Natural killer cell (primary cell): Measurements from ENCODE around the gene CEACAM19. TPM values are rescaled to one million over a fixed set of nuclear protein-coding genes. Genes with fewer than 3 reads are reported as not detected.
"Not testable (repeated sequence)": the region's sequence is repeated elsewhere in the genome, so short reads cannot be mapped to it uniquely, and the experiment has no call there.

ENCODE experiments used
- ATAC-seq, 3 donors: fragments of 150-1000 bp in 2 of 3; fragments of 200-7000 bp in 1 of 3; cut with Tn5 transposase; 1 replicate in 1 of 3; 2 replicates in 2 of 3; pipeline ENCODE4 v1.10.0; 2021; ENCODE audit warnings: mild to moderate bottlenecking in 2 of 3, moderate library complexity in 2 of 3
- DNase-seq, 2 donors: peaks; one replicate each; pipeline versions ENCODE4 v3.0.0 to v3.0.0-alpha.2; 2013 to 2021; ENCODE audit warnings: mixed read lengths in 1 of 2
- H3K27ac ChIP-seq: one replicate; pipeline ENCODE4 v1.5.1; 2013; ENCODE audit warnings: mild to moderate bottlenecking, low read length
- H3K27me3 ChIP-seq: one replicate; pipeline ENCODE4 v1.6.1; 2013; ENCODE audit warnings: low read length; ENCODE audit not compliant: control insufficient read depth, insufficient read depth
- H3K36me3 ChIP-seq: one replicate; pipeline ENCODE4 v1.6.1; 2013; ENCODE audit warnings: low read length; ENCODE audit not compliant: control insufficient read depth, insufficient read depth
- H3K4me1 ChIP-seq: one replicate; pipeline ENCODE4 v1.6.1; 2013; ENCODE audit warnings: low read length; ENCODE audit not compliant: control insufficient read depth, insufficient read depth
- H3K4me3 ChIP-seq: one replicate; pipeline ENCODE4 v1.5.1; 2013; ENCODE audit warnings: low read length
- H3K9me3 ChIP-seq: one replicate; pipeline ENCODE4 v1.6.1; 2013; ENCODE audit warnings: low read length; ENCODE audit not compliant: control insufficient read depth, insufficient read depth
- H3K27ac Mint-ChIP-seq, 2 donors: one replicate each; pipeline ENCODE4 v1.8.0; 2022; ENCODE audit warnings: mild to moderate bottlenecking in 2 of 2, mixed read lengths in 2 of 2, moderate library complexity in 1 of 2
- H3K27me3 Mint-ChIP-seq, 2 donors: one replicate each; pipeline ENCODE4 v1.8.0; 2022; ENCODE audit warnings: low read depth in 2 of 2, mixed read lengths in 2 of 2
- H3K36me3 Mint-ChIP-seq: one replicate; pipeline ENCODE4 v1.8.0; 2022; ENCODE audit warnings: mixed read lengths
- H3K4me1 Mint-ChIP-seq, 2 donors: one replicate each; pipeline ENCODE4 v1.8.0; 2022; ENCODE audit warnings: mixed read lengths in 2 of 2
- H3K4me3 Mint-ChIP-seq: one replicate; pipeline ENCODE4 v1.8.0; 2022; ENCODE audit warnings: mild to moderate bottlenecking, moderate library complexity, mixed read lengths
- H3K9me3 Mint-ChIP-seq, 2 donors: one replicate each; pipeline ENCODE4 v1.8.0; 2022; ENCODE audit warnings: mixed read lengths in 2 of 2
- CTCF ChIP-seq: fragments of 200-600 bp; IDR thresholded peaks from one replicate; pipeline ENCODE4 v1.8.0; 2022; ENCODE audit warnings: antibody characterized with exemption
- WGBS: methylation state at CpG from one replicate; pipeline ENCODE4 v1.1.7; 2013; ENCODE audit warnings: missing lambda C conversion rate; ENCODE audit not compliant: insufficient coverage; 5-methylcytosine and 5-hydroxymethylcytosine counted together
- intact Hi-C: fragments of 100-400 bp; cut with micrococcal nuclease; formaldehyde crosslinking; loops from one replicate; pipeline ENCODE4 v1.14.2; 2022
- total RNA-seq, 4 donors: library from RNA; stranded (reverse); fragments of 120-200 nt in 1 of 4; gene quantifications; one replicate each; pipeline versions ENCODE4 v1.2.3 to v1.2.4, GENCODE V29; 2013 to 2022

The CEACAM19 gene
- total RNA-seq, 3 donors from 2014 or later (not counting 1 experiment from before 2014, with no cell fraction given), result 2.6 to 4.1 (median 2.7) TPM

- ATAC-seq (no peak), DNase-seq (no peak)
- TF ChIP-seq CTCF, result no peak
- WGBS, result 100% methylated on average over 5 of the region's 6 CpGs
- Histone ChIP-seq H3K4me1 (peaks cover 8% of the 10 kb centered on the region), H3K36me3 (no peaks in the 10 kb centered on the region), H3K9me3 (peaks cover 5% of the 10 kb centered on the region), H3K27ac (no peak overlapping the region), H3K4me3 (no peak overlapping the region), H3K27me3 (no peaks in the 10 kb centered on the region)
- Mint-ChIP-seq H3K9me3 (peaks cover 0 to 2% of the 10 kb centered on the region in 2 donors), H3K4me1 (no peaks in the 10 kb centered on the region), H3K36me3 (no peaks in the 10 kb centered on the region), H3K27ac (no peak overlapping the region), H3K27me3 (peaks cover 0 to under 1% of the 10 kb centered on the region in 2 donors), H3K4me3 (no peak overlapping the region)
- intact Hi-C loops, result no loop called here
Observed at GRCh38 chr19:44717603-44718002, 46.3 kb downstream of the CEACAM19 start.

GRCh38 chr19:44718441-44719261 is 47.4 kb downstream of the CEACAM19 start:
- H3K9me3 ChIP-seq, result peaks cover 5% of the 10 kb centered on the region
- intact Hi-C loops, result no loop called here
- no peak overlapping the region for H3K27ac ChIP-seq
- H3K27me3 Mint-ChIP-seq, result peaks cover 0 to 4% of the 10 kb centered on the region in 2 donors
- DNase-seq (no peak), ATAC-seq (no peak)
- WGBS, result 55% methylated on average over 11 of the region's 11 CpGs
- H3K9me3 Mint-ChIP-seq, result peaks cover 0 to 2% of the 10 kb centered on the region in 2 donors
- no peaks in the 10 kb centered on the region for H3K27me3 ChIP-seq
- no peak overlapping the region for H3K27ac Mint-ChIP-seq
- no peaks in the 10 kb centered on the region for H3K36me3 Mint-ChIP-seq
- peaks cover 0 to 2% of the 10 kb centered on the region in 2 donors for H3K4me1 Mint-ChIP-seq
- peaks cover 16% of the 10 kb centered on the region for H3K4me1 ChIP-seq
- H3K36me3 ChIP-seq, result no peaks in the 10 kb centered on the region
- no peak for TF ChIP-seq CTCF
- H3K4me3 ChIP-seq, result no peak overlapping the region
- no peak overlapping the region for H3K4me3 Mint-ChIP-seq

GRCh38 chr19:44719262-44719701 is 48.0 kb downstream of the CEACAM19 start:
- DNase-seq (no peak), ATAC-seq (no peak)
- Mint-ChIP-seq H3K27ac (no peak overlapping the region), H3K9me3 (peaks cover 0 to 2% of the 10 kb centered on the region in 2 donors), H3K27me3 (peaks cover 0 to 4% of the 10 kb centered on the region in 2 donors), H3K4me1 (peaks cover 4 to 9% of the 10 kb centered on the region in 2 donors), H3K36me3 (no peaks in the 10 kb centered on the region), H3K4me3 (no peak overlapping the region)
- Histone ChIP-seq H3K27ac (no peak overlapping the region), H3K4me1 (peaks cover 22% of the 10 kb centered on the region), H3K9me3 (peaks cover 5% of the 10 kb centered on the region), H3K4me3 (no peak overlapping the region), H3K27me3 (no peaks in the 10 kb centered on the region), H3K36me3 (no peaks in the 10 kb centered on the region)
- no peak for TF ChIP-seq CTCF
- WGBS, result 93% methylated on average over 8 of the region's 8 CpGs
- intact Hi-C loops, result no loop called here

- H3K27me3 ChIP-seq, H3K27ac Mint-ChIP-seq, ATAC-seq, H3K27me3 Mint-ChIP-seq, H3K4me3 Mint-ChIP-seq, DNase-seq, H3K27ac ChIP-seq, H3K9me3 Mint-ChIP-seq, H3K9me3 ChIP-seq, H3K4me3 ChIP-seq, H3K36me3 Mint-ChIP-seq, H3K36me3 ChIP-seq: not testable (repeated sequence)
- H3K4me1 Mint-ChIP-seq, result peaks cover 9 to 12% of the 10 kb centered on the region in 2 donors
- peaks cover 33% of the 10 kb centered on the region for H3K4me1 ChIP-seq
- intact Hi-C loops, result loop anchor here (5.0 kb wide), 1 partner anchor 127 kb away; the partner anchor contains the start of gene NECTIN2
- WGBS, result 96% methylated on average over 9 of the region's 9 CpGs
Observed at GRCh38 chr19:44720396-44720795, 49.1 kb downstream of the CEACAM19 start.
